ENCODE data around the gene LRP6.

LRP6 gene

DNA sequence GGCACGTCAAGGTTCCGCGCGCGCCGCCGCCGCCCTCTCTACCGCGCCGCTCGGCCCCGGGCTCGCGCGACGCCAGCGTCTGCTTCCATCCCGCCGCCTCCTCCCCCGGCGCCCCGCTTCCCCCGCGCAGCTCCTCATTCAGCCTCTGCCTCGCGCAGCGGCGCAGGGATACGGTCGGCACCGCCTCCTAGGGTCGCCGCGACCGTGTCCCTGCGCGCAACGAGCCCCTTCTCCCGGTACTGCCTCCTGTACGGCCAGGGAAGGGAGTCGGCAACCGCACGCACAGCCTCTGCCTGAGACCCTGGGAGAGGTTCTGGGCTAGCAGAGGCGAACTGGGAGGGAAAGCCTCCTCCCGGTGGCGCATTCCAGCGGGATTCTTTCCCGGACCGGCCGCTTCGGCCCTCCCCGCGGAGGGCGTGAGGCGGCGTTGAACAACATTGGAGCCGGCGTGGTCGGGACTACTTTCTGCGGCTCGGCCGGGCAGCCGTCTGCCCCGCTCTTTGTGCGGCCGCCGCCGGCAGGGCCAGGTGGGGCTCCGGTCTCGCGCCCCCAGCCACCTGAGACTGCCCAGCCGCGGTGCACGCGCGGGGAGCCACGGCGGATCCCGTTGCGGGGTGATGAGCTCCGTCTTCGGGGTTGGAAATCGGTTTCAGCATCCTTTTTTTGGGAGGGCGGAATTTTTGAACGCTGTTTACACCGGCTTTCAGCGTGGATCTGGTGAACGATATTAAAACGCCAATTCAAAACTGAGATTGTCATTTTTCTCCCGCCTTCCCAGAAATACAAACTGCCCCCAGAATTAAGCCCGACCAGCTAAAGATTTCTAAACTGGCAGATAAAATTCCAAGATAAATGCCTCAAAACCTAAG, at the start of gene LRP6:
Gene LRP6 (minus strand): TSS at position 172 of the 869 bp plus-strand sequence. CDS start 309 bp downstream, outside the sequence.
- TF ChIP-seq CREB1 (IDR thresholded peaks at IDR 0.05; ENCODE audit: low read depth) (peak; percentile 81), RAD21 (IDR thresholded peaks at IDR 0.05; ENCODE audit: low read depth) (peak; percentile 29; the same call in 1 of the 2 replicates), EGR1 (IDR thresholded peaks at IDR 0.05) (no peak; the same call in 1 of the 2 replicates), ZBTB7A (IDR thresholded peaks at IDR 0.05; ENCODE audit: low read depth) (peak; percentile 96), CEBPB (IDR thresholded peaks at IDR 0.05) (no peak), TCF12 (IDR thresholded peaks at IDR 0.05; ENCODE audit: low read depth) (peak; percentile 71), FOXM1 (IDR thresholded peaks at IDR 0.05; ENCODE audit: borderline replicate concordance, low read depth) (peak; percentile 57; the same call in 1 of the 2 replicates), YY1 (IDR thresholded peaks at IDR 0.05; ENCODE audit: low read depth) (peak; percentile 79), TEAD4 (IDR thresholded peaks at IDR 0.05) (peak; percentile 99), EP300 (IDR thresholded peaks at IDR 0.05; ENCODE audit: borderline replicate concordance) (peak; percentile 53; the same call in 1 of the 2 replicates), NFIC (IDR thresholded peaks at IDR 0.05) (peak; percentile 41; the same call in 1 of the 2 replicates), TAF1 (IDR thresholded peaks at IDR 0.05; ENCODE audit: low read depth) (peak; percentile 100)
- TF ChIP-seq, protein P1, sequence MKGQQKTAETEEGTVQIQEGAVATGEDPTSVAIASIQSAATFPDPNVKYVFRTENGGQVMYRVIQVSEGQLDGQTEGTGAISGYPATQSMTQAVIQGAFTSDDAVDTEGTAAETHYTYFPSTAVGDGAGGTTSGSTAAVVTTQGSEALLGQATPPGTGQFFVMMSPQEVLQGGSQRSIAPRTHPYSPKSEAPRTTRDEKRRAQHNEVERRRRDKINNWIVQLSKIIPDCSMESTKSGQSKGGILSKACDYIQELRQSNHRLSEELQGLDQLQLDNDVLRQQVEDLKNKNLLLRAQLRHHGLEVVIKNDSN (IDR thresholded peaks at IDR 0.05), result peak; percentile 37; the same call in 1 of the 2 replicates
- TF ChIP-seq, protein P2, sequence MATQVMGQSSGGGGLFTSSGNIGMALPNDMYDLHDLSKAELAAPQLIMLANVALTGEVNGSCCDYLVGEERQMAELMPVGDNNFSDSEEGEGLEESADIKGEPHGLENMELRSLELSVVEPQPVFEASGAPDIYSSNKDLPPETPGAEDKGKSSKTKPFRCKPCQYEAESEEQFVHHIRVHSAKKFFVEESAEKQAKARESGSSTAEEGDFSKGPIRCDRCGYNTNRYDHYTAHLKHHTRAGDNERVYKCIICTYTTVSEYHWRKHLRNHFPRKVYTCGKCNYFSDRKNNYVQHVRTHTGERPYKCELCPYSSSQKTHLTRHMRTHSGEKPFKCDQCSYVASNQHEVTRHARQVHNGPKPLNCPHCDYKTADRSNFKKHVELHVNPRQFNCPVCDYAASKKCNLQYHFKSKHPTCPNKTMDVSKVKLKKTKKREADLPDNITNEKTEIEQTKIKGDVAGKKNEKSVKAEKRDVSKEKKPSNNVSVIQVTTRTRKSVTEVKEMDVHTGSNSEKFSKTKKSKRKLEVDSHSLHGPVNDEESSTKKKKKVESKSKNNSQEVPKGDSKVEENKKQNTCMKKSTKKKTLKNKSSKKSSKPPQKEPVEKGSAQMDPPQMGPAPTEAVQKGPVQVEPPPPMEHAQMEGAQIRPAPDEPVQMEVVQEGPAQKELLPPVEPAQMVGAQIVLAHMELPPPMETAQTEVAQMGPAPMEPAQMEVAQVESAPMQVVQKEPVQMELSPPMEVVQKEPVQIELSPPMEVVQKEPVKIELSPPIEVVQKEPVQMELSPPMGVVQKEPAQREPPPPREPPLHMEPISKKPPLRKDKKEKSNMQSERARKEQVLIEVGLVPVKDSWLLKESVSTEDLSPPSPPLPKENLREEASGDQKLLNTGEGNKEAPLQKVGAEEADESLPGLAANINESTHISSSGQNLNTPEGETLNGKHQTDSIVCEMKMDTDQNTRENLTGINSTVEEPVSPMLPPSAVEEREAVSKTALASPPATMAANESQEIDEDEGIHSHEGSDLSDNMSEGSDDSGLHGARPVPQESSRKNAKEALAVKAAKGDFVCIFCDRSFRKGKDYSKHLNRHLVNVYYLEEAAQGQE (IDR thresholded peaks at IDR 0.05; ENCODE audit: low read depth), result peak; percentile 54
- TF ChIP-seq, protein P3, sequence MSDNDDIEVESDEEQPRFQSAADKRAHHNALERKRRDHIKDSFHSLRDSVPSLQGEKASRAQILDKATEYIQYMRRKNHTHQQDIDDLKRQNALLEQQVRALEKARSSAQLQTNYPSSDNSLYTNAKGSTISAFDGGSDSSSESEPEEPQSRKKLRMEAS (IDR thresholded peaks at IDR 0.05), result peak; percentile 69

- TF ChIP-seq TEAD4 (IDR thresholded peaks at IDR 0.05) (no peak), RAD21 (IDR thresholded peaks at IDR 0.05; ENCODE audit: low read depth) (no peak), TAF1 (IDR thresholded peaks at IDR 0.05; ENCODE audit: low read depth) (no peak), CEBPB (IDR thresholded peaks at IDR 0.05) (no peak)
- TF ChIP-seq, protein P3 (IDR thresholded peaks at IDR 0.05), result no peak
Measured at GRCh38 chr12:12315838-12316237, 49.0 kb upstream of the LRP6 start.

GRCh38 chr12:12305568-12306300, 38.9 kb upstream of the LRP6 start:
- no peak for TF ChIP-seq EGR1 (IDR thresholded peaks at IDR 0.05)
- no peak for TF ChIP-seq ZBTB7A (IDR thresholded peaks at IDR 0.05; ENCODE audit: low read depth)
- no peak for TF ChIP-seq EP300 (IDR thresholded peaks at IDR 0.05; ENCODE audit: borderline replicate concordance)
- TF ChIP-seq TAF1 (IDR thresholded peaks at IDR 0.05; ENCODE audit: low read depth), result no peak
- TF ChIP-seq NFIC (IDR thresholded peaks at IDR 0.05), result no peak
- TF ChIP-seq, protein P3 (IDR thresholded peaks at IDR 0.05), result no peak

DNA sequence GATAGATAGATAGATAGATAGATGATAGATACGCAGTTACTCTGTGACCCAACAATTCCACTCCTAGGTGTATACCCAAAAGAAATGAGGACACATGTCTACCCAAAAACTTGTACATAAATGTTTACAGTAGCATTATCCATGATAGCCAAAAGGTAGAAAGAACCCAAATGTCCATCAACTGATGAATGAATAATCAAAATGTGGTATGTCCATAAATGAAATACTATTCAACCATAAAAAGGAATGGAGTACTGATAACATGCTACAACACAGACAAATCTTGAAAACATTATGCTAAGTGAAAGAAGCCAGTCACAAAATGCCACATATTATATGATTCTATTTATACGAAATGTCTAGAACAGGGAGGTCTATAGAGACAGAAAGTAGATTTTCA, 36.1 kb upstream of the LRP6 start:
- no peak for TF ChIP-seq TCF12 (IDR thresholded peaks at IDR 0.05; ENCODE audit: low read depth)
- no peak for TF ChIP-seq FOXM1 (IDR thresholded peaks at IDR 0.05; ENCODE audit: borderline replicate concordance, low read depth)
- TF ChIP-seq, protein P1 (IDR thresholded peaks at IDR 0.05), result no peak
- TF ChIP-seq CREB1 (IDR thresholded peaks at IDR 0.05; ENCODE audit: low read depth), result no peak
- TF ChIP-seq YY1 (IDR thresholded peaks at IDR 0.05; ENCODE audit: low read depth), result no peak
- no peak for TF ChIP-seq EP300 (IDR thresholded peaks at IDR 0.05; ENCODE audit: borderline replicate concordance)
- no peak for TF ChIP-seq TEAD4 (IDR thresholded peaks at IDR 0.05)
- no peak for TF ChIP-seq RAD21 (IDR thresholded peaks at IDR 0.05; ENCODE audit: low read depth)
- TF ChIP-seq ZBTB7A (IDR thresholded peaks at IDR 0.05; ENCODE audit: low read depth), result no peak
- TF ChIP-seq, protein P2 (IDR thresholded peaks at IDR 0.05; ENCODE audit: low read depth), result no peak

GRCh38 chr12:12301122-12301521, 34.3 kb upstream of the LRP6 start:
- TF ChIP-seq CREB1 (IDR thresholded peaks at IDR 0.05; ENCODE audit: low read depth), result no peak
- TF ChIP-seq NFIC (IDR thresholded peaks at IDR 0.05), result no peak
- TF ChIP-seq ZBTB7A (IDR thresholded peaks at IDR 0.05; ENCODE audit: low read depth), result no peak
- TF ChIP-seq TEAD4 (IDR thresholded peaks at IDR 0.05), result no peak
- TF ChIP-seq, protein P2 (IDR thresholded peaks at IDR 0.05; ENCODE audit: low read depth), result no peak
- no peak for TF ChIP-seq TAF1 (IDR thresholded peaks at IDR 0.05; ENCODE audit: low read depth)
- no peak for TF ChIP-seq CEBPB (IDR thresholded peaks at IDR 0.05)
- TF ChIP-seq, protein P3 (IDR thresholded peaks at IDR 0.05), result no peak

All from Ishikawa (cell line).